Left lung (tissue), 10 donors: ENCODE results near the gene ANAPC7. TPM values are rescaled to one million over a fixed set of nuclear protein-coding genes. Genes with fewer than 3 reads are reported as not detected.
"Not testable (repeated sequence)": the region's sequence is repeated elsewhere in the genome, so short reads cannot be mapped to it uniquely, and the experiment has no call there.

Source experiments
- ATAC-seq: fragments of 200-7000 bp; cut with Tn5 transposase; one replicate; pipeline ENCODE4 v1.9.1; 2020; ENCODE audit warnings: moderate library complexity
- DNase-seq, 4 donors: peaks; one replicate each; pipeline ENCODE4 v3.0.0-alpha.2; 2013 to 2020
- H3K27ac ChIP-seq, 2 donors: fragments of 200-600 bp; sonication (generic) in 1 of 2; one replicate each; pipeline versions ENCODE4 v1.5.0 to v1.8.0; 2020 to 2021
- H3K27me3 ChIP-seq, 2 donors: fragments of 200-600 bp; sonication (generic) in 1 of 2; one replicate each; pipeline versions ENCODE4 v1.5.0 to v1.8.0; 2020 to 2021
- H3K36me3 ChIP-seq, 2 donors: fragments of 200-600 bp; sonication (generic) in 1 of 2; one replicate each; pipeline versions ENCODE4 v1.5.0 to v1.8.0; 2020 to 2021
- H3K4me1 ChIP-seq, 2 donors: fragments of 200-600 bp; one replicate each; pipeline ENCODE4 v1.8.0; 2021
- H3K4me3 ChIP-seq, 2 donors: fragments of 200-600 bp; sonication (generic) in 1 of 2; one replicate each; pipeline versions ENCODE4 v1.5.0 to v1.8.0; 2020 to 2021; ENCODE audit warnings: mild to moderate bottlenecking in 1 of 2
- H3K9me3 ChIP-seq, 2 donors: fragments of 200-600 bp; sonication (generic) in 1 of 2; one replicate each; pipeline versions ENCODE4 v1.5.0 to v1.8.0; 2020 to 2021
- intact Hi-C, 2 donors: fragments of 100-400 bp; cut with DNase I; formaldehyde crosslinking; loops; one replicate each; pipeline versions ENCODE4 v1.11.2 to v1.14.2; 2022
- polyA plus RNA-seq, 6 donors: library from polyadenylated mRNA; unstranded; fragments of 120-200 nt; gene quantifications; one replicate each; pipeline ENCODE4 v1.2.1, GENCODE V29; 2013; ENCODE audit not compliant: insufficient read length in 6 of 6
- total RNA-seq, 2 donors: library from RNA; stranded (reverse); fragmentation: NEBNext Ultra II Directional; extraction: Animal tissue kit (Norgen Biotek cat#: 25700); gene quantifications; one replicate each; pipeline ENCODE4 v1.2.1, GENCODE V29; 2021
- TF ChIP-seq, protein P1 (sequence below), 2 donors: fragments of 200-600 bp; sonication (generic) in 1 of 2; IDR thresholded peaks; one replicate each; pipeline versions ENCODE4 v1.5.0 to v1.8.0; 2021; ENCODE audit warnings: antibody characterized with exemption in 2 of 2
- donor health status: DM: no; HTN: yes; CAD: no.
- donor health status: DM: no; HTN: no; CAD: no.

ANAPC7 gene
- total and polyA plus RNA-seq, 8 donors = 48.6 to 94.6 (median 84.2) TPM

DNA sequence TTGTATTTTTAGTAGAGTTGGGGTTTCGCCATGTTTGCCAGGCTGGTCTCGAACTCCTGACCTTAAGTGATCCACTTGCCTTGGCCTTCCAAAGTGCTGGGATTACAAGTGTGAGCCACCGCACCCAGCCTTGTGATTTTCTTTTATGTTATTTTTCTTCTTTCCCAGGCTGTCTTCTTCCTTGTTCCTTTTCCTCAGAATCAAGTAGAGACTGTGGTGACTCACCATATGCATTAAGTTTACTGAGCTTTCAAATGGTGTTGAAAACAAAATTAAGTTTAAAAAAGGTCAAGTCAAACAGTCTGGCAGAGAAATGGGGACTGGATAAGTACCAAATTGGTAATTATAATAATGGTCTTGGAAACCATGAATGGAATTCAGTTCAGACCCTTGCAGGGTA lies 40.9 kb upstream of the ANAPC7 start:
- no peaks in the 10 kb centered on the region for H3K27me3 ChIP-seq
- H3K4me1 ChIP-seq = peaks cover 4 to 42% of the 10 kb centered on the region in 2 donors
- intact Hi-C loops = no loop called here
- TF ChIP-seq, protein P1, sequence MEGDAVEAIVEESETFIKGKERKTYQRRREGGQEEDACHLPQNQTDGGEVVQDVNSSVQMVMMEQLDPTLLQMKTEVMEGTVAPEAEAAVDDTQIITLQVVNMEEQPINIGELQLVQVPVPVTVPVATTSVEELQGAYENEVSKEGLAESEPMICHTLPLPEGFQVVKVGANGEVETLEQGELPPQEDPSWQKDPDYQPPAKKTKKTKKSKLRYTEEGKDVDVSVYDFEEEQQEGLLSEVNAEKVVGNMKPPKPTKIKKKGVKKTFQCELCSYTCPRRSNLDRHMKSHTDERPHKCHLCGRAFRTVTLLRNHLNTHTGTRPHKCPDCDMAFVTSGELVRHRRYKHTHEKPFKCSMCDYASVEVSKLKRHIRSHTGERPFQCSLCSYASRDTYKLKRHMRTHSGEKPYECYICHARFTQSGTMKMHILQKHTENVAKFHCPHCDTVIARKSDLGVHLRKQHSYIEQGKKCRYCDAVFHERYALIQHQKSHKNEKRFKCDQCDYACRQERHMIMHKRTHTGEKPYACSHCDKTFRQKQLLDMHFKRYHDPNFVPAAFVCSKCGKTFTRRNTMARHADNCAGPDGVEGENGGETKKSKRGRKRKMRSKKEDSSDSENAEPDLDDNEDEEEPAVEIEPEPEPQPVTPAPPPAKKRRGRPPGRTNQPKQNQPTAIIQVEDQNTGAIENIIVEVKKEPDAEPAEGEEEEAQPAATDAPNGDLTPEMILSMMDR (IDR thresholded peaks at IDR 0.05) = no peak
- no peak overlapping the region for H3K27ac ChIP-seq
- ATAC-seq (no peak), DNase-seq (no peak)
- peaks cover 0 to 75% of the 10 kb centered on the region in 2 donors for H3K36me3 ChIP-seq
- H3K4me3 ChIP-seq = no peak overlapping the region
- H3K9me3 ChIP-seq = no peaks in the 10 kb centered on the region

DNA sequence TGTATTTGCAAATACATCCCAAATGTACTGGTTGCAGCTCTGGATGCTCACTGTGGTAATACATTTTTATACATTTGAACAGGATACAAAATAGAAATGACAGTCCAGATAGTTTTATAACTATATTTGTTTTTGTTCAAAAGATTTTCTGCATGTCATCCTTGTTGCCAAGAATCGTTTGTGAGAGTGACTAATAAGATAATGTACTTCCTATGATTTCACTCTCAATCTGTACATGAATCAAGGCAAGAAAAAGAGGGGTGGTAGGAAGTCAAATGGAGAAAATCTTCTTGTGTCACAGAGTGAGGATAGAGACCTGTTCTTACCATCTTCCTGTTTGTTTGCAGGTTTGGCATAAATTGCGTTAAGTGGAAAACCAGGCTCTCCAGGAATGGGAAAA lies 32.7 kb upstream of the ANAPC7 start:
- Histone ChIP-seq H3K27ac (no peak overlapping the region), H3K4me3 (no peak overlapping the region), H3K4me1 (peaks cover 0 to 4% of the 10 kb centered on the region in 2 donors), H3K9me3 (no peaks in the 10 kb centered on the region), H3K36me3 (peaks cover 5 to 76% of the 10 kb centered on the region in 2 donors), H3K27me3 (no peaks in the 10 kb centered on the region)
- DNase-seq = no peak
- no peak for ATAC-seq
- intact Hi-C loops = loop anchor here in 1 of 2 donors (10.0 kb wide), 1 partner anchor 331 kb away; no protein-coding TSS in a partner anchor
- TF ChIP-seq, protein P1 (IDR thresholded peaks at IDR 0.05) = no peak

DNA sequence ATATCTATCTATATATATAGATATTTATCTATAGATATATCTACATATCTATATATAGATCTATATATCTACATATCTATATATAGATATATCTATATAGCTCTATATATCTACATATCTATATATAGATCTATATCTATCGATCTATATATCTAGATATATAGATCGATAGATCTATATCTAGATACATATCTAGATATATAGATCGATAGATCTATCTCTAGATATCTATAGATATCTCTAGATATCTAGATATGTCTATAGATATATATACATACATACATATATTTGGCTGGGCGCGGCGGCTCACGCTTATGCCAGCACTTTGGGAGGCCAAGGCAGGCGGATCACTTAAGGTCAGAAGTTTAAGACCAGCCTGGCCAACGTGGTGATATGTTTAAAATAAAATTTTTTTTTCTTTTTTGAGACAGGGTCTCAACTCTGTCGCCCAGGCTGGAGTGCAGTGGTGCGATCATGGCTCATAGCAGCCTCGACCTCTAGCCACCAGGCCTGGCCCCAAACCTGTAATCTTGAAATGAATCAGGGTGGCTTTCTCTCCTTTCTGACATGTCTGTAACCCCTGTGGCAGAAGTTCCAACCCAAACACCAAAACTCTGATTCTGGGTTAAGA lies 28.6 kb upstream of the ANAPC7 start:
- peaks cover 5 to 35% of the 10 kb centered on the region in 2 donors for H3K36me3 ChIP-seq
- DNase-seq (no peak), ATAC-seq (no peak)
- no peaks in the 10 kb centered on the region for H3K9me3 ChIP-seq
- H3K27me3 ChIP-seq = no peaks in the 10 kb centered on the region
- H3K27ac ChIP-seq = peak overlapping the region in 1 of 2 donors; percentile 48
- peak overlapping the region; percentile 50 for H3K4me3 ChIP-seq
- intact Hi-C loops = loop anchor here in 1 of 2 donors (10.0 kb wide), 1 partner anchor 327 kb away; no protein-coding TSS in a partner anchor
- TF ChIP-seq, protein P1 (IDR thresholded peaks at IDR 0.05) = no peak
- peaks cover 0 to 8% of the 10 kb centered on the region in 2 donors for H3K4me1 ChIP-seq

DNA sequence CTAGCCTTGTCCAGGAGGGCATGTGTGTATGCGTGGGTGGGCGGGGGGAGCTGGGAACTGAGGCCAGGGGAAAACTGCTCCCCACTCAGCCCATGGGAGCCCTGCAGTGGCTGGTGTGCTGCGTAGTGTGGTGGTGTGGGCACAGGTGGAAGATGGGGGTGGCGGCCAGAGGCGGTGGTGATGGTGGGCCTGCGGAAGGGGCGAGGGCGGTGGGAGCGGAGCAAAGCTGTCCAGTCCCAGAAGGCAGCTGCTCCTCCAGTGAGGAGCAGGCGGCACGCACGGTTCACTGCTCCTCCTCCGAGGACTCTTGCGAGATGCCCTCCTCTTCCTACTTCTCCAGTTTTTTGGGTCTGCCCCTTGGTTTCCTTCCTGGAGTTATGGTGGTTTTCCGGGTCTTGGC lies 26.2 kb upstream of the ANAPC7 start:
- not testable (repeated sequence) for H3K4me1 ChIP-seq, H3K9me3 ChIP-seq, H3K4me3 ChIP-seq, H3K27me3 ChIP-seq, DNase-seq, H3K27ac ChIP-seq, ATAC-seq
- intact Hi-C loops = loop anchor here in 1 of 2 donors (10.0 kb wide), 1 partner anchor 325 kb away; no protein-coding TSS in a partner anchor
- peaks cover 0 to 12% of the 10 kb centered on the region in 2 donors for H3K36me3 ChIP-seq

DNA sequence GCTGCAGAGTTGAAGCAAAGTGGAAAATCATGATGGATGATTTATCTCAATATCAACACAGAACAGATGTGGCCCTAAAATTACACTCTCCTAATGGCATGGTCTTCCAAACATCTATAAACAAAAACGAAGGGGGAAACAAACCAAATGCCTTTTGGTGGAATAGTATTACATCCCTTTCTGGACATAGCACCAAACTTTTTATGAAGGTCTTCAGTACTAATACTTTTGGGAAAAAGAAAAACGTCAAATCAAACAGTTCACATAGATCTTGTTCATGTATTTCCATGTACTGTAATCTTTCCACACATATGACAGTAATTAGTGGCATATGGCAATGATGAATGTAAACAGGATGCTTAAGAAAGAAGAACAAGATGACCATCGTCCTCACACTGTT lies 22.9 kb upstream of the ANAPC7 start:
- intact Hi-C loops = no loop called here
- Histone ChIP-seq H3K4me3 (no peak overlapping the region), H3K9me3 (no peaks in the 10 kb centered on the region), H3K27ac (no peak overlapping the region), H3K36me3 (no peaks in the 10 kb centered on the region), H3K27me3 (no peaks in the 10 kb centered on the region), H3K4me1 (peaks cover 0 to 4% of the 10 kb centered on the region in 2 donors)
- TF ChIP-seq, protein P1 (IDR thresholded peaks at IDR 0.05) = no peak
- ATAC-seq (no peak), DNase-seq (no peak)
